H1 (cell line): ENCODE results near the gene DYNC1I1.

Source experiments
- EGR1 ChIP-seq: IDR thresholded peaks from 2 replicates; pipeline ENCODE4 v1.6.1; 2011; ENCODE audit warnings: low read depth, low read length, borderline replicate concordance
- GABPA ChIP-seq: IDR thresholded peaks from 2 replicates; pipeline ENCODE4 v1.6.1; 2011; ENCODE audit warnings: mild to moderate bottlenecking, low read length, moderate library complexity, borderline replicate concordance; ENCODE audit not compliant: insufficient read depth
- JUN ChIP-seq: IDR thresholded peaks from 2 replicates; pipeline ENCODE4 v1.6.1; 2011; ENCODE audit warnings: low read depth, mild to moderate bottlenecking, improper control_type of control experiment, low read length
- JUND ChIP-seq: IDR thresholded peaks from 2 replicates; pipeline ENCODE4 v1.6.1; 2011; ENCODE audit warnings: mild to moderate bottlenecking, improper control_type of control experiment, low read length
- RAD21 ChIP-seq, 2 experiments: IDR thresholded peaks in 1 of 2; conservative IDR thresholded peaks in 1 of 2; 2 replicates each; pipeline ENCODE4 v1.6.1; 2011; ENCODE audit warnings: low read depth in 2 of 2, low read length in 2 of 2, improper control_type of control experiment in 1 of 2, inconsistent platforms in 1 of 2, mild to moderate bottlenecking in 1 of 2, moderate library complexity in 1 of 2
- RXRA ChIP-seq: IDR thresholded peaks from 2 replicates; pipeline ENCODE4 v1.6.1; 2011; ENCODE audit warnings: low read depth, mild to moderate bottlenecking, low read length, moderate library complexity; ENCODE audit not compliant: insufficient read depth
- SRF ChIP-seq: IDR thresholded peaks from 2 replicates; pipeline ENCODE4 v1.6.1; 2011; ENCODE audit warnings: mild to moderate bottlenecking, low read depth, low read length, moderate library complexity
- YY1 ChIP-seq: IDR thresholded peaks from 2 replicates; pipeline ENCODE4 v1.6.1; 2011; ENCODE audit warnings: low read depth, mild to moderate bottlenecking, low read length
- TF ChIP-seq, protein P1 (sequence below), 3 experiments: IDR thresholded peaks; 1 replicate in 2 of 3; 2 replicates in 1 of 3; pipeline versions ENCODE4 v1.5.1 to v1.6.1; 2011; ENCODE audit warnings: low read length in 3 of 3, mild to moderate bottlenecking in 3 of 3, inconsistent platforms in 2 of 3, low read depth in 1 of 3, moderate library complexity in 1 of 3; ENCODE audit not compliant: insufficient read depth in 1 of 3; ENCODE audit errors: control extremely low read depth in 1 of 3
- TF ChIP-seq, protein P2 (sequence below): IDR thresholded peaks from 2 replicates; pipeline ENCODE4 v1.6.1; 2012; ENCODE audit warnings: inconsistent platforms

DNA sequence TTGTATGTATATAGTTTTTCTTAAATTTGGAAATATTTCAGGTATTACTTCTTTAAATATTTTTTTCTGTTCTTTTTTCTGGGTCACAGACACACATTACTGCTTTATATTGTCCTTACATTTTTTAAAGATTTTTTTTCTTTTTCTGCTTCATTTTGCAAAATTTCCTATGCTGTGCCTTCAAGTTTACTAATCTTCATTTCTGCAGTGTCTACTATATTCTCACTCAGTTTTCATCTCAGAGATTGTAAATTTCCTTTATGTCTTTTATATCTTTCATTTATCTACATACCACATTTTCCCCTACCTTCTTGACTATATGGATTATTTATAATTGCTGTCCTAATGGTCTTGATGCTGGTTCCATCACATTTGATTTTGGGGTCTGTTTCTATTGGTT is 339.1 kb downstream of the DYNC1I1 start:
- TF ChIP-seq, protein P1, sequence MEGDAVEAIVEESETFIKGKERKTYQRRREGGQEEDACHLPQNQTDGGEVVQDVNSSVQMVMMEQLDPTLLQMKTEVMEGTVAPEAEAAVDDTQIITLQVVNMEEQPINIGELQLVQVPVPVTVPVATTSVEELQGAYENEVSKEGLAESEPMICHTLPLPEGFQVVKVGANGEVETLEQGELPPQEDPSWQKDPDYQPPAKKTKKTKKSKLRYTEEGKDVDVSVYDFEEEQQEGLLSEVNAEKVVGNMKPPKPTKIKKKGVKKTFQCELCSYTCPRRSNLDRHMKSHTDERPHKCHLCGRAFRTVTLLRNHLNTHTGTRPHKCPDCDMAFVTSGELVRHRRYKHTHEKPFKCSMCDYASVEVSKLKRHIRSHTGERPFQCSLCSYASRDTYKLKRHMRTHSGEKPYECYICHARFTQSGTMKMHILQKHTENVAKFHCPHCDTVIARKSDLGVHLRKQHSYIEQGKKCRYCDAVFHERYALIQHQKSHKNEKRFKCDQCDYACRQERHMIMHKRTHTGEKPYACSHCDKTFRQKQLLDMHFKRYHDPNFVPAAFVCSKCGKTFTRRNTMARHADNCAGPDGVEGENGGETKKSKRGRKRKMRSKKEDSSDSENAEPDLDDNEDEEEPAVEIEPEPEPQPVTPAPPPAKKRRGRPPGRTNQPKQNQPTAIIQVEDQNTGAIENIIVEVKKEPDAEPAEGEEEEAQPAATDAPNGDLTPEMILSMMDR (IDR thresholded peaks at IDR 0.05; ENCODE audit: control extremely low read depth in 1 of 3, insufficient read depth in 1 of 3, low read depth in 1 of 3, low read length in 3 of 3): no peak
- TF ChIP-seq GABPA: no peak
- TF ChIP-seq JUND: no peak
- no peak for TF ChIP-seq EGR1
- no peak for TF ChIP-seq SRF
- TF ChIP-seq JUN: no peak
- no peak for TF ChIP-seq RXRA
- no peak for TF ChIP-seq RAD21 (IDR thresholded peaks at IDR 0.05 in 1 of 2, conservative IDR thresholded peaks at IDR 0.05 in 1 of 2; ENCODE audit: low read depth in 2 of 2, low read length in 2 of 2)
- TF ChIP-seq, protein P2, sequence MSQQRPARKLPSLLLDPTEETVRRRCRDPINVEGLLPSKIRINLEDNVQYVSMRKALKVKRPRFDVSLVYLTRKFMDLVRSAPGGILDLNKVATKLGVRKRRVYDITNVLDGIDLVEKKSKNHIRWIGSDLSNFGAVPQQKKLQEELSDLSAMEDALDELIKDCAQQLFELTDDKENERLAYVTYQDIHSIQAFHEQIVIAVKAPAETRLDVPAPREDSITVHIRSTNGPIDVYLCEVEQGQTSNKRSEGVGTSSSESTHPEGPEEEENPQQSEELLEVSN: no peak
- TF ChIP-seq YY1: no peak
